Uterine smooth muscle cell (primary cell): ENCODE data around the gene TYMP. TPM values are rescaled to one million over a fixed set of nuclear protein-coding genes. Genes with fewer than 3 reads are reported as not detected.

ENCODE experiments used
- total RNA-seq: library from RNA; depleted of rRNA; stranded (reverse); fragments of >200 nt; gene quantifications from 2 replicates; pipeline ENCODE4 v1.2.3, GENCODE V29; 2014

Gene TYMP, protein sequence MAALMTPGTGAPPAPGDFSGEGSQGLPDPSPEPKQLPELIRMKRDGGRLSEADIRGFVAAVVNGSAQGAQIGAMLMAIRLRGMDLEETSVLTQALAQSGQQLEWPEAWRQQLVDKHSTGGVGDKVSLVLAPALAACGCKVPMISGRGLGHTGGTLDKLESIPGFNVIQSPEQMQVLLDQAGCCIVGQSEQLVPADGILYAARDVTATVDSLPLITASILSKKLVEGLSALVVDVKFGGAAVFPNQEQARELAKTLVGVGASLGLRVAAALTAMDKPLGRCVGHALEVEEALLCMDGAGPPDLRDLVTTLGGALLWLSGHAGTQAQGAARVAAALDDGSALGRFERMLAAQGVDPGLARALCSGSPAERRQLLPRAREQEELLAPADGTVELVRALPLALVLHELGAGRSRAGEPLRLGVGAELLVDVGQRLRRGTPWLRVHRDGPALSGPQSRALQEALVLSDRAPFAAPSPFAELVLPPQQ
- 5.1 and 12.5 TPM in 2 replicates for total RNA-seq

DNA sequence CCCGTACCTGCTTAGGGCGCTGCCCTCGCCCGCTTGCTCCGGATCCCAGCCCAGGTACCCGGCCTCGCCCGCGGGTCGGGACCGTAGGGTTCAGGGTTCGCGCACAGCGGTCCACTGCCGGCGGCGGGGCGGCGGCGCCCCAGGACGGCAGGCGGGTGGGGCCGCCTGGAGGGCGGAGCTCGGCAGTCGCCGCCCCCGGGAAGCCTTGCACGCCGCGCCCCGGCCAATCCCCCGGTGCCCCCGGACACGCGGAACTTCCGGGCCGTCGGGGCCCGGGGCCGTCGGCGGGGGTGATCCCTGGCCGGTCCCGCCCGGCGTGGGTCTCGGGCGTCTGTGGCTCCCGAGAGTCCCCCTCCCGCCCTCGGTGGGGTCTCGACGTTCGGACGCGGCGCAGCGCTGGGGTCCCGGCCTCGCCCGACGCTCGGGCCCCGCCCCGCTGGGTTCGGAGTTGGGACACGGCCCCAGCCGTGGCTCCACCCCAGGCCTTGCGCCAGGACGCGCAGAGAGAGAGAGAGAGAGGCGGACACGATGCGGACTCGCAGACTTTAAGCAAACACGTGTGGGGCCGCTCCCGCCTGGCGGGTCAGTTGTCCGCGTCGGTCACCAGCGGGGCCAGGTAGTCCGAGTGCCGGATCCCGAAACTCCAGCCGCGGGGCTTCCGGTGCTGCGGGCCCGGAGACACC is at the start of gene TYMP:
TYMP (minus strand) TSS at position 116 of the 683 bp plus-strand sequence. CDS start 303 bp downstream, outside the sequence.

DNA sequence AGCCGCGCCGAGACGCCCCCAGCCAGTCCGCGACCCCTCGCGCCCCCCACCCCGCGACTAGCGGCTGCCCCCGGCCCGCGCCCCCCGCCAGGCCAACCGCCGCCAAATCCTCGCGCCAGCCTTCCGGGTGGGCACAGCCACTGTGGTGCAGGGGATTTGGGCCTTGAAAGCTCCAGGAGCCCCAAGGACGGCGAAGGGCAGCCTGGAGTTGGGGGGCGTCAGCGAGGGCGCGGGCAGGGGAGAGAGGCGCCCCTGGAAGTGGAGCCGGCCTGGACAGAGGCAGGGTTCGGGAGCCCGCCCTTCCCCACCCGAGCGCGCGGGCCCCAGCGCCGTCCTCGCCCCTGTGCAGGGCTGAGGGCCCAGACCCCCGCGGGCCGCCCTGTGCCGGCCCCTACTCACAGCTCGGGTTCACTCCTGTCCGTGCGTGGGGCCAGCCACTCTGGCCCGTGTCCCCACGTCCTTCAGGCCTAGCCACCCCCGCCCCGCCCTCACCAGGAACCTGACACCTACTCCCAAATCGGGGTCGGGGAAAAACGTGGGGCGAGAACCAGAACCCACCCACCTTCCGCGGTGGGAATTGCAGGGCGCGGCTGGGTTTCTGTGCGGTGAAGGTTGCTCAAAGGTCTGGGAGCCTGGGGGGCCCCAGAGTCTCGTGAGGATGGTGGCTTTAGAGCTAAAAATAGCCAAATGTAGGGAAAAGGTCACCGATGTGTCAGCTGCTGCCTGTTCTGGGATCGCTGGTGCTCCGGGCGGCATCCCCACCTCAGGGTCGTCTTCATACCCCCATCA is 48.4 kb upstream of the TYMP start, which contains the start of gene CPT1B:
CPT1B (minus strand) TSS at position 441 of the 789 bp plus-strand sequence. CDS start 512 bp downstream, outside the sequence.

DNA sequence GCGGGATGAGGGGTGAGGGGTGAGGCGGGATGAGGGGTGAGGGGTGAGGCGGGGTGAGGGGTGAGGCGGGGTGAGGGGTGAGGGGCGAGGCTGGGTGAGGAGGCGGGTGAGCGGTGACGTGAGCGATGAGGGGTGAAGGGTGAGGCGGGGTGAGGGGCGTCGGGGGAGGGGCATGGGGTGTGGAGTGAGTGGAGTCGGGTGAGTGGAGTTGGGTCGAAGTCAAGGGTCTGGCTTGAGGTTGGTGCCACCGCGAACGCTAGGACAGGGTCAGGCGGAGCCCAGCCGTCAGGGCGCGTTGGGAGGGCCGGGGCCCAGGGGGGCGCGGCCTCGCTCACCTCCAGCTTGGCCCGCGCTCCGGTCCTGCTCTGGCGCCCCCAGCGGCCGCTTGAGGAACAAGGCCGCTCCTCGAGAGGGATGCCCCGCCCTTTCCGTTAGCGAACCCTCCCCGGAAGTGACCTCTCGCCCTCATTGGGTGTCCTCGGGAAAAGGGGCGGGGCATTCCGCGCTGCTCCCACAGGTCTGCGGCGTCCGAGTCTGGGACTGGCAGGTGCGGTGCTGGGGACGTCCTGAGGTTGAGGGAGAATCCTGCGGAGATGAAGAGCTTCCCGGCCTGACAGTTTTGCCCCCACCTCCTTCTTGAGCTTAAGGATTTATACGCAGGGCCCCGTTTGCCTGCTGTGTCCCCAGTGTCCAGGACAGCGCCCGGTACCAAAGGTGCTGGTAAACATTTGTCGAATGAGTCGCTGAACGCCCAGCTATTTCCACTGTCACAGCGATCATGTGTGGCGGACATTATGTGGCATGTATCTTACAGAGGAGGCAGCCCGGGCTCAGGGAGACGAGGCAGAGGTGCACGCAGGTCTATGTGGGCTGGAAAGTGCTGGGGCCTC is 33.0 kb upstream of the TYMP start, which contains the start of gene SYCE3:
SYCE3 (minus strand) TSS at position 397 of the 890 bp plus-strand sequence. CDS start 6,514 bp downstream, outside the sequence.

DNA sequence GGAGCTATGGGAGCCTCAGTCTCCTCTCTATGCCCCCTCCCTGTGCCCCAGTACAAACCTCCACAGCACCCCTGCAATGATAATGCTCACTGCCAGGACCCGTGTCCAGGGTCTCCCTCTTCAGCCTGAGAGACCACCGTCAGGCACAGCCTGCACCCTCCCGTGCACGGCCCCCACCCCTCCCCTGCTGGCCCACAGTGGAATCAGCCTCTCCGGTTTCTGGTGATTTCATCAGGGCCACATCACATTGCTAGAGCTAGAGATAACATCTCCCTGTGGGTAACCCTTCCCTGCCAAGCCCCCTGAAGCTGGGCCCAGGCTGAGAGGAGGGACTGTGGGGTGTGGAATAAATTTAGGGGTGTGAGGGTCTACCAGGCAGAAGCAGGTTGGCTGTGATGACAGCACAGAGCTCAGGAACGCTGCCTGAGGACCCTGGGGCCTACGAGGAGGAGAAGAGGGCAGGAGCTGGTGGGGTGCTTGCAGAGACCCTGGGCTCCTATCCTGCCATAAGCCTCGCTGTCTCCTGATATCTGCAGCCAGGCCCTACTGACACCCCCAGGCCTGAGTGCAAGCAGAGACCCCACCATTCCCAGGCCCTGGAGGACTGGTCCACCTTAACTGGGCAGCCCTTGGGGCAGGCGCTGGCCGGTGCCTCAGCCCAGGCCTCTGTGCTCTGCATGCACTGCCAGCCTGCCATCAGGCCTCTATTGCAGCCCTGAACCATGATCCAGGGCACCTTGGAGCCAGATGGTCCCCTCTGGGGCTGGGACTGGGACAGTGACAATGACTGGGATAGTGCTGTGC is 15.9 kb upstream of the TYMP start, which contains the start of gene KLHDC7B:
KLHDC7B (plus strand) TSS at position 378 of the 804 bp plus-strand sequence; CDS start at position 723, 345 bp downstream.

DNA sequence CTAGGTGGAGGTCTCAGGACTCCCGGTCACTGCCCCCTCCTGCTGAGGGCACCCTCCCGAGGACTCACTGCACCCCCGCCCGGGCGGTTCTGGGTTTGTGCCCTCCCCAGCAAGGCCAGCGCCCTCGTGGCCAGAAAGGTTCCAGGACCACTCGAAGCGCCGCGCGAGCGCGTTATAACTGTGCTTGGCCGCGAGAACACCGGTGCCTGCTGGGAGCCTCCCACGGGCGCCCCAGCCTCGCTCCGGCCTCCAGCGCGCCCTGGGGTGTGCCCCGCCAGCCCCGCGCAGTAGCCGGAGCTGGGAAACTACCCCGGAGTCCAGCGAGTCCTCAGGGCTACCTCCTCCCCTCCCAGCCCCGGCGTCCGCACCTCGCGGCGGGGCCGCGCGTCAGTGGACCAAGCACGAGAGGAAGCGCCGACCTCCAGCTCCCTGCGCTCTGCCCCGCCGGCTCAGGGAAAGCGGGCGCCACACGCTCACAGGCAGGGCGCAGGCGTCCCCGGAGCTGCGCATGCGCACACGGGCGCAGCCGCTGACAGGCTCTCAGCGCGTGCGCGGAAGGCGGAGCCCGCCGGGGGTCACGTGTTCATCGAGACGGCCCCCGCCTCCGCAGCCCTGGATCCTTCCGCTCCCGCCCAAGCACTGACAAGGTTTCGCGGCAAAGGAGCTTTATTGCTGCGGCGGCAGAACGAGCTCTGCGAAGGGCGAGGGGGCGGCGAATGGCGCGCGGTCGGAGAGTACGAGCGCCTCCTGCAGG is 4.5 kb downstream of the TYMP start, which contains the start of gene SCO2:
SCO2 (minus strand) TSS at position 495 of the 754 bp plus-strand sequence. CDS start 1,187 bp downstream, outside the sequence.

DNA sequence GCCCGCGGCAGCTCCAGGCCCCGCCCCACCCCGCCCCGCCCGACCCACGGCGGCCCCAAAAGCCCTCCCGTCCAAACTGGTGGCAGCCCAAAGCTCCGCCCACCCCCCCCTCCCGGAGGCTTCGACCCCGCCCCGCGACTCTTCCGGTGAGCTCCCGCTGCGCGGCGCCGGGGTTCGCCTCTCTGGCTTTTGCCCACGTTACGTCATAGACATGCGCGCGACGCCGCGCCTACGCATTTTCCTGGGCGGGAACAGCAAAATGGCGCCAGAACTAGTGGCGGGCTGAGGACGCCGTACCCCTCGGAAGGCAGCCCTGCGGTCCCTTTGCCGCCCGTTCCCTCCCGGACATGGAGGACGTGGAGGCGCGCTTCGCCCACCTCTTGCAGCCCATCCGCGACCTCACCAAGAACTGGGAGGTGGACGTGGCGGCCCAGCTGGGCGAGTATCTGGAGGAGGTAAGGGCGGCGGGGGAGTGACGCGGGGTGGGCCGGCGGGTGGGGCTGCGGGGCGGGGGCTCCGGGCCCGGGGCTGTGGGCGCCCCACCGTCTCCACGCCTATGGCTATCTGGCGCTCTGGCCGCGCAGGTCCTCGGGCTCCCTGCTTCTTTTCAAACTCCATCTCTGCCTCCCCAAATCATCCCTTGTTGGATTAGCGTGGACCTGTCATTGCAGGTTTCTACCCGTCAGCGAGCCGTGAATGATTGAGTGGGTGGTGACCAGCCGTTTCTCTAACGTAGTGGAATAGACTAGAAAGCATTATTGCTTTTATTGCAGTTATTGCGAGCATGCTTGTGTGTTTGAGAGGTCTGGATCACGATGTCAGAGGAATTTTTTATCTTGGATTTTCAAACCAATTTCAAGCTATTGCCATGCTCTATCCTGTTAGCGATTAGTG is 21.6 kb downstream of the TYMP start, which contains the start of gene NCAPH2:
NCAPH2 (plus strand) TSS at position 234 of the 894 bp plus-strand sequence; CDS start at position 348, 114 bp downstream.

DNA sequence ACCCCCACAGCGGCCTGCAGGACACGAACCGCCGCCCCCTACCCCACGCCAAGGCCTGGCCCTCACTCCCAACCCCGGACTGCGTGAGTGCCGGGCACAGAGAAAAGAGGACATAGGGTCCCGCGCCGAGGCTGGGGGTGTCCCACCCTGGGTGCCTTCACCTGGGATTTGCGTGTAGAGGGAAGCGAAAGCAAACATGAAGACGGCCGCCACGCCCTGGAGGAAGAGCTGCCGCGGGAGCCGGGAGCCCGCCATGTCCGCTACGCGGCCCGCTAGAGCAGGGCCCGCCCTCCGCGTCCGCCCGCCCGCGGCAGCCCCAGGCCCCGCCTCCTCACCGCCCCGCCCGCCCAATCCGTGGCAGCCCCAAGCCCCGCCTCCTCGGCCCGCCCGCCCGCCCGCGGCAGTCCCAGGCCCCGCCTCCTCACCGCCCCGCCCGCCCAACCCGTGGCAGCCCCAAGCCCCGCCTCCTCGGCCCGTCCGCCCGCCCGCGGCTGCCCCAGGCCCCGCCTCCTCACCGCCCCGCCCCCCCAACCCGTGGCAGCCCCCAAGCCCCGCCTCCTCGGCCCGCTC is 22.3 kb downstream of the TYMP start, which contains the start of gene LMF2:
LMF2 (minus strand) TSS at position 282 of the 570 bp plus-strand sequence; CDS start at position 255, 27 bp downstream.

DNA sequence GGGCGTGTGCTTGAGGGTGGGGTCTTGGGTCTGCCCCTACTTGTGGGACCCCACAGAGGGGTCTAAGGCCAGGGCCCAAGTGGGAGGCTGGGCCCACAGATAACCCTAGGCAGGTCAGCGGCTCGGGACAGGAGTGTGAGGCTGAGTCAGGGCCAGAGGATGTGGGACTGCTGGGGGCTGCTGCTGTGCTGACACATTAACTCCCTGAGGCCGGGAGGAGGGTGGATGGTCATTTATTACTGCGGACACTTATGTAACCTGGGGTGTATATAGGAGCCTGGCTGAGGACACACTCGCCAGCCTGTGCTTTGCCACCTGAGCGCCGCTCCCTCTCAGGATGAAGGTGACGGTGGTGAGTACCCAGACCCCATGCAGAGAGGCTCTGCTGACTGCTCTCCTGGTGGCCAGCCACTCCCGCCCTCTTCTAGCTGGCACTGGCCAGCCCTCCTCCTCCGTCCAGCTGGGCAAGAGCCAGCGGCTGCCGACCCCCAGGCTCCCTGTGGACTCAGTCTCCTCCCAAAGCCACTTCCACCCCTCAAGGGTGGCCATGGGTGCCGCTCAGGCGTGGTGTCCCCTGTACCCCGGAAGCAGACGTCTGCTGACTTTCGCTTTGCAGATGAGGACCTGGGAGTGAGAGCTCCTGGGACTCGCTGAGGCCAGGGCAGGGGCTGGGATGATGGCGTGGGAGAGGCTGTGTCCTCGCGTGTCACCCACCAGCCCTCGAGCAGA is 43.1 kb downstream of the TYMP start, which contains the start of gene MIOX:
MIOX (plus strand) TSS at position 299 of the 729 bp plus-strand sequence; CDS start at position 338, 39 bp downstream.

DNA sequence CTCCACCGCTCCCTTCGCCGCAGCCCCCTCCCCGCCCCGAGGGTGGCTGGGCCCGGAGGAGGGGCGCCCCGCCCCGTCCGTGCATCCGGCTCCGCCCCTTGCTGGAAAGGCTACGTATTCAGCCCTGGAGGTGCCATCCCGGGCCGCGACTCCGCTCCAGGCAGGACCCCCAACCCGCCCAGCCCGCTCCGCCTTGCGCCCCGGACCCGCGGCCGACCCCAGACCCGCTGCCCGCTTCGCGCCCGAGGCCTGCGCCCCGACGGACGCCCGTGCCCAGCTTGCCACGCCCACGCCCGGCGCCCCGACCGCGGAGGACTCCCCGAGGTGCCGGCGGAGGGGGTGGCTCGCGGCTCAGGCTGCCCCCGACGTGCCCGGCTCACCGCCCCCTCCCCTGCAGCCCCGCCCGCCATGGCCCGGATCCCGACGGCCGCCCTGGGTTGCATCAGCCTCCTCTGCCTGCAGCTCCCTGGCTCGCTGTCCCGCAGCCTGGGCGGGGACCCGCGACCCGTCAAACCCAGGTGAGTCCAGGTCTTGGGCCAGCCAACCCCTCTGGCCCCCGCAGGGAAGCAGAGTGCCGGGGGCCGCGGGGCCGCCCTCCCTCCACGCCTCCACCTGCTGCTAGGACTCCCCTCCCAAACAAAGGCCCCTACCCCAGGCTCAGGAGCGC is 48.2 kb downstream of the TYMP start, which contains the start of gene ADM2:
ADM2 (plus strand) TSS at position 104 of the 667 bp plus-strand sequence; CDS start at position 409, 305 bp downstream.

Other genes with a start within 250 kb of the TYMP start
- gene PLXNB2, start 222.4 kb downstream of the TYMP start, total RNA-seq: 118 and 202 TPM in 2 replicates
- 1.5 and 2.7 TPM in 2 replicates for gene DENND6B, start 203.0 kb downstream of the TYMP start, total RNA-seq
- 72.0 and 73.0 TPM in 2 replicates for gene PPP6R2, start 186.7 kb downstream of the TYMP start, total RNA-seq
- 83.4 and 118 TPM in 2 replicates for gene SBF1, start 55.0 kb downstream of the TYMP start, total RNA-seq
- gene ADM2, start 48.5 kb downstream of the TYMP start, total RNA-seq: 1.8 and 7.0 TPM in 2 replicates
- not detected in 2 replicates for gene MIOX, start 43.2 kb downstream of the TYMP start, total RNA-seq
- 48.0 and 51.4 TPM in 2 replicates for gene LMF2, start 22.3 kb downstream of the TYMP start, total RNA-seq
- 36.0 and 79.0 TPM in 2 replicates for gene NCAPH2, start 21.8 kb downstream of the TYMP start, total RNA-seq
- gene SCO2, start 4.4 kb downstream of the TYMP start, total RNA-seq: 2.7 and 4.5 TPM in 2 replicates
- 0.11 and 0.62 TPM in 2 replicates for gene KLHDC7B, start 15.9 kb upstream of the TYMP start, total RNA-seq
- gene SYCE3, start 32.9 kb upstream of the TYMP start, total RNA-seq: not detected in 2 replicates
- gene CPT1B, start 48.4 kb upstream of the TYMP start, total RNA-seq: 0.44 and 1.7 TPM in 2 replicates
- 19.5 and 27.2 TPM in 2 replicates for gene CHKB, start 52.8 kb upstream of the TYMP start, total RNA-seq
- gene MAPK8IP2, start 70.8 kb upstream of the TYMP start, total RNA-seq: 0.33 and 0.37 TPM in 2 replicates
- 5.9 and 15.5 TPM in 2 replicates for gene ARSA, start 98.1 kb upstream of the TYMP start, total RNA-seq
- gene SHANK3, start 142.8 kb upstream of the TYMP start, total RNA-seq: 0.22 and 0.50 TPM in 2 replicates
- not detected in 2 replicates for gene ACR, start 208.2 kb upstream of the TYMP start, total RNA-seq